ENCODE measurements around the gene MACROD2.
"Not testable (repeated sequence)": the region's sequence is repeated elsewhere in the genome, so short reads cannot be mapped to it uniquely, and the experiment has no call there.

Gene MACROD2

GRCh38 chr20:13995086-13995665, at the start of gene MACROD2:
TSS of gene MACROD2 (plus strand) at chr20:13995516.
- in situ Hi-C loops (cut with HindIII; ENCODE audit: low sequenced_read_pairs): no loop called here

GRCh38 chr20:13947719-13948118, 47.6 kb upstream of the MACROD2 start:
- in situ Hi-C loops (cut with HindIII; ENCODE audit: low sequenced_read_pairs): loop anchor here (5.0 kb wide), 1 partner anchor 105 kb away; no protein-coding TSS in a partner anchor

- in situ Hi-C loops (cut with HindIII; ENCODE audit: low sequenced_read_pairs): no loop called here
Measured at GRCh38 chr20:13953227-13953626, 42.1 kb upstream of the MACROD2 start.

GRCh38 chr20:13960119-13960518, 35.2 kb upstream of the MACROD2 start:
- in situ Hi-C loops (cut with HindIII; ENCODE audit: low sequenced_read_pairs): no loop called here

GRCh38 chr20:13960525-13960924, 34.8 kb upstream of the MACROD2 start:
- in situ Hi-C loops (cut with HindIII; ENCODE audit: low sequenced_read_pairs): no loop called here

- in situ Hi-C loops (cut with HindIII; ENCODE audit: low sequenced_read_pairs): no loop called here
Measured at GRCh38 chr20:13984211-13984610, 11.1 kb upstream of the MACROD2 start.

GRCh38 chr20:13990465-13990864, 4.9 kb upstream of the MACROD2 start, which contains the start of gene SEL1L2:
TSS of gene SEL1L2 (minus strand) at chr20:13990614. CDS start at chr20:13990534, 80 bp downstream.
- in situ Hi-C loops (cut with HindIII; ENCODE audit: low sequenced_read_pairs): no loop called here

- in situ Hi-C loops (cut with HindIII; ENCODE audit: low sequenced_read_pairs): no loop called here
Measured at GRCh38 chr20:13991311-13991710, 4.0 kb upstream of the MACROD2 start.

GRCh38 chr20:13991955-13992354, 3.4 kb upstream of the MACROD2 start:
- in situ Hi-C loops (cut with HindIII; ENCODE audit: low sequenced_read_pairs): not testable (repeated sequence)

- in situ Hi-C loops (cut with HindIII; ENCODE audit: low sequenced_read_pairs): no loop called here
Measured at GRCh38 chr20:13995841-13996240, 525 bp downstream of the MACROD2 start.

- in situ Hi-C loops (cut with HindIII; ENCODE audit: low sequenced_read_pairs): no loop called here
Measured at GRCh38 chr20:13996265-13996664, 949 bp downstream of the MACROD2 start.

GRCh38 chr20:14000917-14001316, 5.6 kb downstream of the MACROD2 start:
- in situ Hi-C loops (cut with HindIII; ENCODE audit: low sequenced_read_pairs): no loop called here

- in situ Hi-C loops (cut with HindIII; ENCODE audit: low sequenced_read_pairs): no loop called here
Measured at GRCh38 chr20:14005996-14006395, 10.7 kb downstream of the MACROD2 start.

GRCh38 chr20:14009208-14009607, 13.9 kb downstream of the MACROD2 start:
- in situ Hi-C loops (cut with HindIII; ENCODE audit: low sequenced_read_pairs): no loop called here

GRCh38 chr20:14012671-14013070, 17.4 kb downstream of the MACROD2 start:
- in situ Hi-C loops (cut with HindIII; ENCODE audit: low sequenced_read_pairs): no loop called here

GRCh38 chr20:14030991-14031390, 35.7 kb downstream of the MACROD2 start:
- in situ Hi-C loops (cut with HindIII; ENCODE audit: low sequenced_read_pairs): no loop called here

GRCh38 chr20:14033310-14033709, 38.0 kb downstream of the MACROD2 start:
- in situ Hi-C loops (cut with HindIII; ENCODE audit: low sequenced_read_pairs): no loop called here

- in situ Hi-C loops (cut with HindIII; ENCODE audit: low sequenced_read_pairs): no loop called here
Measured at GRCh38 chr20:14036567-14036966, 41.3 kb downstream of the MACROD2 start.

GRCh38 chr20:14044712-14045276, 49.5 kb downstream of the MACROD2 start:
- in situ Hi-C loops (cut with HindIII; ENCODE audit: low sequenced_read_pairs): not testable (repeated sequence)

GRCh38 chr20:14046534-14046933, 51.2 kb downstream of the MACROD2 start:
- in situ Hi-C loops (cut with HindIII; ENCODE audit: low sequenced_read_pairs): no loop called here

GRCh38 chr20:14049111-14049510, 53.8 kb downstream of the MACROD2 start:
- in situ Hi-C loops (cut with HindIII; ENCODE audit: low sequenced_read_pairs): no loop called here

- in situ Hi-C loops (cut with HindIII; ENCODE audit: low sequenced_read_pairs): no loop called here
Measured at GRCh38 chr20:14051454-14051853, 56.1 kb downstream of the MACROD2 start.
